CD14-positive monocyte (primary cell): Measurements from ENCODE around the gene UCHL5. TPM values are rescaled to one million over a fixed set of nuclear protein-coding genes. Genes with fewer than 3 reads are reported as not detected.
A peak's percentile ranks its signal among the peaks of the same experiment; 100 is the strongest.

Source experiments
- DNase-seq, 3 donors: peaks; one replicate each; pipeline ENCODE4 v3.0.0-alpha.2; 2011 to 2022
- H2AFZ ChIP-seq: 2 replicates; pipeline ENCODE4 v1.6.0; 2012; ENCODE audit warnings: mild to moderate bottlenecking, low read depth, low read length, inconsistent platforms; ENCODE audit not compliant: insufficient read depth, poor library complexity, severe bottlenecking
- H3K27ac ChIP-seq, 2 donors: 1 replicate in 1 of 2; 2 replicates in 1 of 2; pipeline ENCODE4 v1.5.1; 2012 to 2013; ENCODE audit warnings: low read length in 2 of 2, control low read depth in 1 of 2, inconsistent platforms in 1 of 2, low read depth in 1 of 2, mild to moderate bottlenecking in 1 of 2
- H3K27me3 ChIP-seq, 2 donors: one replicate each; pipeline versions ENCODE4 v1.6.0 to v1.6.1; 2011 to 2013; ENCODE audit warnings: low read length in 2 of 2; ENCODE audit not compliant: control insufficient read depth in 2 of 2, insufficient read depth in 2 of 2
- H3K36me3 ChIP-seq, 2 donors: replicated peaks in 1 of 2; 1 replicate in 1 of 2; 2 replicates in 1 of 2; pipeline versions ENCODE4 v1.5.1 to v1.6.1; 2012 to 2013; ENCODE audit warnings: low read length in 2 of 2, control low read depth in 1 of 2, inconsistent platforms in 1 of 2, mild to moderate bottlenecking in 1 of 2; ENCODE audit not compliant: insufficient read depth in 2 of 2, control insufficient read depth in 1 of 2
- H3K4me1 ChIP-seq, 2 donors: 1 replicate in 1 of 2; 2 replicates in 1 of 2; pipeline versions ENCODE4 v1.5.1 to v1.6.1; 2012 to 2013; ENCODE audit warnings: low read length in 2 of 2, control low read depth in 1 of 2, inconsistent platforms in 1 of 2, mild to moderate bottlenecking in 1 of 2, moderate library complexity in 1 of 2; ENCODE audit not compliant: insufficient read depth in 2 of 2, control insufficient read depth in 1 of 2
- H3K4me2 ChIP-seq: replicated peaks from 2 replicates; pipeline ENCODE3; 2012; ENCODE audit warnings: low read length, moderate library complexity, mild to moderate bottlenecking; ENCODE audit not compliant: poor library complexity, severe bottlenecking; ENCODE audit errors: extremely low read depth
- H3K4me3 ChIP-seq, 3 experiments: fragments of 200-600 bp in 1 of 3; sonication (generic) in 1 of 3; replicated peaks in 1 of 3; 1 replicate in 2 of 3; 2 replicates in 1 of 3; pipeline ENCODE4 v1.5.1; 2011 to 2013; ENCODE audit warnings: low read length in 3 of 3, mild to moderate bottlenecking in 3 of 3, control low read depth in 2 of 3, low read depth in 2 of 3, inconsistent platforms in 1 of 3, moderate library complexity in 1 of 3
- H3K79me2 ChIP-seq: 2 replicates; pipeline ENCODE4 v1.6.0; 2012; ENCODE audit warnings: mild to moderate bottlenecking, control low read depth, inconsistent platforms, low read length, moderate library complexity; ENCODE audit not compliant: insufficient read depth
- H3K9ac ChIP-seq: 2 replicates; pipeline ENCODE4 v1.6.0; 2017; ENCODE audit warnings: low read length, mild to moderate bottlenecking; ENCODE audit not compliant: insufficient read depth, poor library complexity, severe bottlenecking
- H3K9me3 ChIP-seq, 2 donors: replicated peaks in 1 of 2; 1 replicate in 1 of 2; 2 replicates in 1 of 2; pipeline versions ENCODE4 v1.5.1 to v1.6.1; 2012 to 2013; ENCODE audit warnings: low read length in 2 of 2, control low read depth in 1 of 2; ENCODE audit not compliant: control insufficient read depth in 1 of 2, insufficient read depth in 1 of 2
- H4K20me1 ChIP-seq: 2 replicates; pipeline ENCODE4 v1.6.0; 2012; ENCODE audit warnings: mild to moderate bottlenecking, low read length, control low read depth, moderate library complexity; ENCODE audit not compliant: insufficient read depth
- H3K27ac Mint-ChIP-seq, 7 donors: one replicate each; pipeline ENCODE4 v1.8.0; 2020; ENCODE audit warnings: mild to moderate bottlenecking in 7 of 7, mixed read lengths in 7 of 7, moderate library complexity in 6 of 7, inconsistent platforms in 2 of 7
- H3K27me3 Mint-ChIP-seq, 3 donors: one replicate each; pipeline ENCODE4 v1.8.0; 2021 to 2022; ENCODE audit warnings: low read depth in 3 of 3, mild to moderate bottlenecking in 3 of 3, mixed read lengths in 3 of 3, moderate library complexity in 3 of 3, inconsistent platforms in 1 of 3
- H3K36me3 Mint-ChIP-seq, 2 donors: one replicate each; pipeline ENCODE4 v1.8.0; 2020; ENCODE audit warnings: mixed read lengths in 2 of 2, inconsistent platforms in 1 of 2, mild to moderate bottlenecking in 1 of 2
- H3K4me1 Mint-ChIP-seq: one replicate; pipeline ENCODE4 v1.8.0; 2020; ENCODE audit warnings: mild to moderate bottlenecking, mixed read lengths
- H3K4me3 Mint-ChIP-seq, 2 donors: one replicate each; pipeline ENCODE4 v1.8.0; 2020; ENCODE audit warnings: mild to moderate bottlenecking in 2 of 2, mixed read lengths in 2 of 2, moderate library complexity in 1 of 2
- H3K9me3 Mint-ChIP-seq, 7 donors: one replicate each; pipeline ENCODE4 v1.8.0; 2020 to 2022; ENCODE audit warnings: mixed read lengths in 7 of 7, mild to moderate bottlenecking in 6 of 7, moderate library complexity in 6 of 7, inconsistent platforms in 2 of 7
- CTCF ChIP-seq: fragments of 200-600 bp; IDR thresholded peaks from one replicate; pipeline ENCODE4 v1.8.0; 2022; ENCODE audit warnings: antibody characterized with exemption, mild to moderate bottlenecking
- WGBS: methylation state at CpG from one replicate; pipeline ENCODE4 v1.1.5; 2013; ENCODE audit warnings: missing lambda C conversion rate; ENCODE audit not compliant: insufficient coverage; 5-methylcytosine and 5-hydroxymethylcytosine counted together
- intact Hi-C, 2 donors: fragments of 100-400 bp; cut with micrococcal nuclease; formaldehyde crosslinking; loops; one replicate each; pipeline versions ENCODE4 v1.15.0 to v1.15.1; 2023
- polyA plus RNA-seq, 3 donors: library from polyadenylated mRNA; depleted of rRNA in 1 of 3; unstranded in 2 of 3; stranded (reverse) in 1 of 3; fragments of 300-500 nt in 2 of 3; fragments of >200 nt in 1 of 3; fragmentation: Illumina TruSeq in 2 of 3; gene quantifications; 1 replicate in 2 of 3; 2 replicates in 1 of 3; pipeline ENCODE4 v1.2.3, GENCODE V29; 2012 to 2021

Gene UCHL5
- polyA plus RNA-seq, 3 donors: 8.6 to 43.0 (median 29.6) TPM

- peaks cover 22% of the 10 kb centered on the region for H3K4me1 Mint-ChIP-seq
- H3K4me1 ChIP-seq: peaks cover 12 to 22% of the 10 kb centered on the region in 2 donors
- DNase-seq: no peak
- H3K27me3 Mint-ChIP-seq: no peaks in the 10 kb centered on the region
- H3K79me2 ChIP-seq: no peaks in the 10 kb centered on the region
- intact Hi-C loops: no loop called here
- no peak overlapping the region for H3K27ac Mint-ChIP-seq
- no peak overlapping the region for H3K9ac ChIP-seq
- H3K36me3 Mint-ChIP-seq: peaks cover 7% of the 10 kb centered on the region in 2 donors
- no peak for TF ChIP-seq CTCF
- H2AFZ ChIP-seq: no peak overlapping the region
- H4K20me1 ChIP-seq: no peaks in the 10 kb centered on the region
- H3K4me3 ChIP-seq: no peak overlapping the region
- H3K9me3 ChIP-seq: no peaks in the 10 kb centered on the region
- peaks cover 3 to 4% of the 10 kb centered on the region in 2 donors for H3K36me3 ChIP-seq
- H3K4me2 ChIP-seq: no peak overlapping the region
- no peaks in the 10 kb centered on the region for H3K27me3 ChIP-seq
- H3K9me3 Mint-ChIP-seq: peaks cover 0 to 3% (median 0%) of the 10 kb centered on the region in 7 donors
- H3K27ac ChIP-seq: no peak overlapping the region
- H3K4me3 Mint-ChIP-seq: no peak overlapping the region
- WGBS: 100% methylated on average over 3 of the region's 7 CpGs
Measured at GRCh38 chr1:193013707-193014106, 45.5 kb downstream of the UCHL5 start.

- no peaks in the 10 kb centered on the region for H3K79me2 ChIP-seq
- H3K36me3 Mint-ChIP-seq: peaks cover 7% of the 10 kb centered on the region in 2 donors
- no peaks in the 10 kb centered on the region for H3K27me3 Mint-ChIP-seq
- H3K27ac ChIP-seq: peak overlapping the region in 1 of 2 donors; percentile 44
- no peaks in the 10 kb centered on the region for H3K9me3 ChIP-seq
- no peak overlapping the region for H2AFZ ChIP-seq
- no peaks in the 10 kb centered on the region for H4K20me1 ChIP-seq
- H3K9ac ChIP-seq: no peak overlapping the region
- no peak overlapping the region for H3K4me3 Mint-ChIP-seq
- no peak overlapping the region for H3K4me2 ChIP-seq
- peaks cover 0 to 3% (median 0%) of the 10 kb centered on the region in 7 donors for H3K9me3 Mint-ChIP-seq
- no CpG with 5 or more reads among the region's 2 CpGs for WGBS
- no peak overlapping the region for H3K4me3 ChIP-seq
- peak; percentile 12 to 40 (median 25) for DNase-seq
- H3K27ac Mint-ChIP-seq: peak overlapping the region; percentile 26 to 76 (median 45)
- peaks cover 22% of the 10 kb centered on the region for H3K4me1 Mint-ChIP-seq
- intact Hi-C loops: no loop called here
- TF ChIP-seq CTCF: no peak
- H3K36me3 ChIP-seq: peaks cover 3 to 4% of the 10 kb centered on the region in 2 donors
- H3K27me3 ChIP-seq: no peaks in the 10 kb centered on the region
- peaks cover 12 to 22% of the 10 kb centered on the region in 2 donors for H3K4me1 ChIP-seq
Measured at GRCh38 chr1:193013005-193013404, 46.2 kb downstream of the UCHL5 start.
